Non-pigmented ciliary epithelial cell (primary cell): ENCODE data around the gene CLNK.

ENCODE experiments used
- DNase-seq: peaks from one replicate; pipeline ENCODE4 v3.0.0-alpha.2; 2010; ENCODE audit warnings: low read depth

The CLNK gene

GRCh38 chr4:10701702-10702460, 17.3 kb upstream of the CLNK start:
- no peak for DNase-seq

GRCh38 chr4:10701161-10701560, 16.6 kb upstream of the CLNK start:
- DNase-seq: no peak

- DNase-seq: no peak
Observed at GRCh38 chr4:10698172-10698571, 13.6 kb upstream of the CLNK start.

- DNase-seq: no peak
Observed at GRCh38 chr4:10697086-10697485, 12.5 kb upstream of the CLNK start.

GRCh38 chr4:10696253-10696652, 11.7 kb upstream of the CLNK start:
- no peak for DNase-seq

- DNase-seq: no peak
Observed at GRCh38 chr4:10694828-10695209, 10.3 kb upstream of the CLNK start.

GRCh38 chr4:10694151-10694827, 9.7 kb upstream of the CLNK start:
- no peak for DNase-seq

- no peak for DNase-seq
Observed at GRCh38 chr4:10691651-10692050, 7.1 kb upstream of the CLNK start.

GRCh38 chr4:10690185-10690907, 5.8 kb upstream of the CLNK start:
- DNase-seq: no peak

- no peak for DNase-seq
Observed at GRCh38 chr4:10688846-10689245, 4.3 kb upstream of the CLNK start.

- no peak for DNase-seq
Observed at GRCh38 chr4:10688022-10688421, 3.5 kb upstream of the CLNK start.

- DNase-seq: no peak
Observed at GRCh38 chr4:10687526-10687925, 3.0 kb upstream of the CLNK start.

GRCh38 chr4:10682397-10682796, 2.2 kb downstream of the CLNK start:
- no peak for DNase-seq

GRCh38 chr4:10677796-10678497, 6.6 kb downstream of the CLNK start:
- DNase-seq: no peak

- no peak for DNase-seq
Observed at GRCh38 chr4:10673817-10674369, 10.7 kb downstream of the CLNK start.

- DNase-seq: no peak
Observed at GRCh38 chr4:10672379-10672778, 12.2 kb downstream of the CLNK start.

- no peak for DNase-seq
Observed at GRCh38 chr4:10671799-10672198, 12.8 kb downstream of the CLNK start.

- DNase-seq: no peak
Observed at GRCh38 chr4:10671366-10671765, 13.2 kb downstream of the CLNK start.

GRCh38 chr4:10670321-10670720, 14.2 kb downstream of the CLNK start:
- DNase-seq: no peak

- DNase-seq: no peak
Observed at GRCh38 chr4:10667701-10668326, 16.8 kb downstream of the CLNK start.

- DNase-seq: no peak
Observed at GRCh38 chr4:10666616-10667015, 18.0 kb downstream of the CLNK start.

- peak; percentile 84 for DNase-seq
Observed at GRCh38 chr4:10664408-10664807, 20.2 kb downstream of the CLNK start.
